GM12892 (cell line): ENCODE measurements around the gene DLL4.

Experiments used
- DNase-seq: peaks from one replicate; pipeline ENCODE4 v3.0.0; 2011; ENCODE audit not compliant: insufficient read length
- FAIRE-seq: peaks from 2 replicates; lab custom pipeline; 2011; peaks lifted over from hg19 to GRCh38; lab: Jason Lieb, UNC
- POLR2A ChIP-seq: IDR thresholded peaks from 2 replicates; pipeline ENCODE4 v1.6.1; 2011; ENCODE audit warnings: low read depth, low read length, control low read depth
- POLR2AphosphoS5 ChIP-seq: IDR thresholded peaks from 2 replicates; pipeline ENCODE4 v1.6.1; 2011; ENCODE audit warnings: low read depth, low read length, control low read depth
- TAF1 ChIP-seq: IDR thresholded peaks from 2 replicates; pipeline ENCODE4 v1.6.1; 2011; ENCODE audit warnings: low read depth, mild to moderate bottlenecking, control low read depth, low read length, borderline replicate concordance

The DLL4 gene

DNA sequence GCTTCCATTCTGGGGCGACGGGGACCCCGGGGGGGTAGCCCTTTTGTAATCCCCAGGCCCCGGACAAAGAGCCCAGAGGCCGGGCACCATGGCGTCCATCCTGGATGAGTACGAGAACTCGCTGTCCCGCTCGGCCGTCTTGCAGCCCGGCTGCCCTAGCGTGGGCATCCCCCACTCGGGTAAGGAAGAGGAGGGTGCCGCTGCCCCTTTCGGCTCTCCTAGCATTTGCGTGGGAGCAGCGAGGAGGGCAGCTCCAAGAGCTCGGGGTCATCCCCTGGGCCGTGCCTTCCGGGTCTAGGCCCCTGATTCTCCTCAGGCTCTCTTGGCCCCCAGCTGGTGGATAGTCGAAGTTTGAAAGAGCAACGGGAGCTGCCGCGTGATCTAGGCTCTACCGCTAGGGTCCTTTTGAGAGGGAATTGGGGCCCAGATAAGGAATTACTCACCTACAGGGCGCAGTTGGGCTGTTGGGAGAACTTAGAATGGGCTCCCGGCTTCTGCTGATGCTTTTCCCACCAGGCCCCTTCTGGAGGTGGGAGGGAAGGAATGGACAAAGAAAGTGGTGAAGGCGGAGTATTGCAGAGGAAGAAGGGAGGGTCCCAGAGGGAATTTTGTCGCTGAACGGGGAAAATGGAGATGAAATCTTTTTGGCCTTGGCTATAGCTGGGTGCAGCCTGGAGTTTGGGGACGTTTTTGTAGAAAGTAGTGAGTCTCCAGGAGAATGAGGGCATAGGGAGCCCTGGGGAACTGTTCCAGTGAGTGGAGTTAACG is 34.3 kb upstream of the DLL4 start:
- peak; percentile 65 for DNase-seq
- FAIRE-seq = no peak
- TF ChIP-seq POLR2A (no peak), POLR2AphosphoS5 (no peak), TAF1 (no peak)

GRCh38 chr15:40899536-40900207 is 29.5 kb upstream of the DLL4 start:
- TF ChIP-seq POLR2A (no peak), TAF1 (no peak), POLR2AphosphoS5 (no peak)
- FAIRE-seq = no peak
- no peak for DNase-seq

GRCh38 chr15:40900256-40901052 is 28.7 kb upstream of the DLL4 start:
- TF ChIP-seq TAF1 (no peak), POLR2AphosphoS5 (no peak), POLR2A (no peak)
- DNase-seq (no peak), FAIRE-seq (no peak)

- no peak for TF ChIP-seq POLR2AphosphoS5
- no peak for TF ChIP-seq POLR2A
- FAIRE-seq (no peak), DNase-seq (no peak)
These were observed 28.1 kb upstream of the DLL4 start for GRCh38 chr15:40901053-40901443.

DNA sequence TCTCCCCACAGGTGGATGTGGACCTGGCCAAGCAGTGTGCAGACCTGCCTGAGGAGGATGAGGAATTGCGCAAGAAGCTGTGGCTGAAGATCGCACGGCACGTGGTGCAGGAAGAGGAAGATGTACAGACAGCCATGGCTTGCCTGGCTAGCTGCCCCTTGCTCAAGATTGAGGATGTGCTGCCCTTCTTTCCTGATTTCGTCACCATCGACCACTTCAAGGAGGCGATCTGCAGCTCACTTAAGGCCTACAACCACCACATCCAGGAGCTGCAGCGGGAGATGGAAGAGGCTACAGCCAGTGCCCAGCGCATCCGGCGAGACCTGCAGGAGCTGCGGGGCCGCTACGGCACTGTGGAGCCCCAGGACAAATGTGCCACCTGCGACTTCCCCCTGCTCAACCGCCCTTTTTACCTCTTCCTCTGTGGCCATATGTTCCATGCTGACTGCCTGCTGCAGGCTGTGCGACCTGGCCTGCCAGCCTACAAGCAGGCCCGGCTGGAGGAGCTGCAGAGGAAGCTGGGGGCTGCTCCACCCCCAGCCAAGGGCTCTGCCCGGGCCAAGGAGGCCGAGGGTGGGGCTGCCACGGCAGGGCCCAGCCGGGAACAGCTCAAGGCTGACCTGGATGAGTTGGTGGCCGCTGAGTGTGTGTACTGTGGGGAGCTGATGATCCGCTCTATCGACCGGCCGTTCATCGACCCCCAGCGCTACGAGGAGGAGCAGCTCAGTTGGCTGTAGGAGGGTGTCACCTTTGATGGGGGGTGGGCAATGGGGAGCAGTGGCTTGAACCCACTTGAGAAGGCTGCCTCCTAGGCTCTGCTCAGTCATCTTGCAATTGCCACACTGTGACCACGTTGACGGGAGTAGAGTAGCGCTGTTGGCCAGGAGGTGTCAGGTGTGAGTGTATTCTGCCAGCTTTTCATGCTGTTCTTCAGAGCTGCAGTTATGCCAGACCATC is 26.3 kb upstream of the DLL4 start:
- no peak for TF ChIP-seq POLR2AphosphoS5
- no peak for TF ChIP-seq POLR2A
- no peak for TF ChIP-seq TAF1
- DNase-seq = no peak
- no peak for FAIRE-seq

DNA sequence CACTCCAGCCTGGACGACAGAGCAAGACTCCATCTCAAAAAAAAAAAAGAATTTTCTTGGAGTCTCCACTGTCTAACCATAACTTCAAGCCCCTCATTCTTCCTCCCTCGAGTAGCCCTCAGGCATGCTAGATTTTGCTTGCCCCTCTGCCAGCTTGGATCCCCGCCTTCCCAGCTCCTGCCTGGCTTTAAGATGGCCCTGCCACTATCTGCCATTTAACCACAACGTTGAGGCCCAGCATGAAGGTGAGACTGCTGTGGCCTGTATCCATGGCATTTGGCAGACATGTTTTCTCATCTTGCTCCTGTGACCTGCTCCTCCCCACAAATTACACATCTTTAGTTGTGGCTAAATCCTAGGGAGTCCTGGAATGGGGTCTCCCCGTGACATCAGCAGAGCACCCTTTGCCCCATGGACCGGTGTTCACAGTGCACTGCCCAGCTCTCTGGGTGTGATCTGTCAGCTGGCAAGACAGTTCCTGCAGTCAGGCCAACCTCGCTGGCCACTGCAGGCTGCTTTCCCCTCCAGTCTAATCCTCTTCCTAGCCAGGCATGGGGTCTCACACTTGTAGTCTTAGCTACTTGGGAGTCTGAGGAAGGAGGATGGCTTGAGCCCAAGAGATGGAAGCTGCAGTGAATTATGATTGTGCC is 24.5 kb upstream of the DLL4 start:
- TF ChIP-seq POLR2A (no peak), TAF1 (no peak), POLR2AphosphoS5 (no peak)
- DNase-seq (no peak), FAIRE-seq (no peak)

GRCh38 chr15:40906091-40906990 is 22.8 kb upstream of the DLL4 start:
- TF ChIP-seq TAF1 (no peak), POLR2A (no peak), POLR2AphosphoS5 (no peak)
- DNase-seq = peak; percentile 81
- FAIRE-seq = peak; percentile 67

DNA sequence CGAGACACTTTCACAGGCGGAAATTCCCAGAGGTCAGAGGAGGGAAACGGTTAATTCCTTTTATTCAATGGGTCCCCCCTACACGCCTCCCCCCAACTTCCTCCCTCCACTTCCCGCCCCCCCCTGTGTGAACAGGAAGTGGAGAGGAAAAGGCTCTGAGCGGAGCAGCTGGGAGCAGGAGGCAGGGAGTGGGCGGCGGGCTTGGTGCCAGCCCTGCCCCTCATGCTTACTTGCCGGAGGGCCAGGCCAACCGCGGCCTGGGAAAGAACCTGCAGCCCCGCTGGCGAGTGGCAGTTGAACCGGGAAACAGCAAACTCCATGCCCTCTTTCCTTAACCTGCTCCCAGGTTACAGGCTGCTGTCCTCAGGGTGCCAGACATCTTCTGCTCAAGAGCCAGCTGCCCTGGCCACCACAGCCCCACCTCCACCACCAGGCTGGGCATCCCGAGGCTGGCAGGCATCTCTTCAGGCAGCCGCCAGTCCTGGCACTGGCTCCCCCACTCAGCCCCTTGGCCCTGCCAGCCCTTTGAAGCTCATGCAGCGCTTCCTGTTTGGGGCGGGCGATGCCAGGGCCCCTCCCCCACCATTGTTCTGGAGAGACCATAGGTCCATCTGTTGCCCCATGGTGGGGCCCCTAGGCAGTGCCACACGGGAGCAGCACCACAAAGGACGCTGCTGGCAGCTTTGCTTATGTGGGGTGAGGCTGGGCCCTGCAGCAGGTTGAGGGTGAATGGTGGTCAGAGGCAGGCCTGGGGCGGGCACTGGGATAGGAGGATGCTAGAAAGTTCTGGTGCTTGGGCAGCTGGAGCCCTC is 21.9 kb upstream of the DLL4 start:
- FAIRE-seq (peak; percentile 60), DNase-seq (no peak)
- TF ChIP-seq POLR2AphosphoS5 = no peak
- no peak for TF ChIP-seq TAF1
- no peak for TF ChIP-seq POLR2A

DNA sequence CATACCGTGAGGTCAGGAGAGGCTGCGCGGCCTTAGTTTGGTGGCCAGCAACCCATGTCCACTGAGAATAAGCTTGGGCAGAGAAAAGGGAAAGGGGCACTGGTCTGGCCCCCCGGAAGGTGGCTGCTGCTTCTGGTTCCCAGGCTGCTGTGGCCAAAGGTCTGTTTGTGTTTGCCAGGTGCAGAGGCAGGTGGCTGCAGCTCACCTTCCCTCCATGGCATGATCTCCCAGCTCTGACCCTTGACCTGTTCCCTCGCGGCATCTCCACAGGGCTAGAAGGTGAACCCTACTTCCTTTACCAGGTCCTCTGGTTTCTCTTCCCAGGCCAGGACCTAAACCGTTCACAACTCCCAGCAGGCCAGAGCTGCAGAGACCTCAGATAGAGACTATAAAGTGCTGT is 21.0 kb upstream of the DLL4 start:
- TF ChIP-seq TAF1 = no peak
- no peak for TF ChIP-seq POLR2AphosphoS5
- no peak for TF ChIP-seq POLR2A
- no peak for FAIRE-seq
- DNase-seq = no peak
